ENCODE results near the gene LITAF.

Gene LITAF

GRCh38 chr16:11635679-11636171 is 49.0 kb upstream of the LITAF start (continued):
- no peak for TF ChIP-seq ZNF544 (tag by site-specific recombination; IDR thresholded peaks at IDR 0.05)
- no peak for TF ChIP-seq ZEB2 (tag by site-specific recombination; IDR thresholded peaks at IDR 0.05)
- TF ChIP-seq KLF8 (tag by site-specific recombination; IDR thresholded peaks at IDR 0.05): no peak
- no peak for TF ChIP-seq ZBTB26 (tag by site-specific recombination; optimal IDR thresholded peaks at IDR 0.05)
- TF ChIP-seq HOXA7 (CRISPR knock-in tag; IDR thresholded peaks at IDR 0.05; ENCODE audit: borderline replicate concordance): no peak
- TF ChIP-seq, protein P1, sequence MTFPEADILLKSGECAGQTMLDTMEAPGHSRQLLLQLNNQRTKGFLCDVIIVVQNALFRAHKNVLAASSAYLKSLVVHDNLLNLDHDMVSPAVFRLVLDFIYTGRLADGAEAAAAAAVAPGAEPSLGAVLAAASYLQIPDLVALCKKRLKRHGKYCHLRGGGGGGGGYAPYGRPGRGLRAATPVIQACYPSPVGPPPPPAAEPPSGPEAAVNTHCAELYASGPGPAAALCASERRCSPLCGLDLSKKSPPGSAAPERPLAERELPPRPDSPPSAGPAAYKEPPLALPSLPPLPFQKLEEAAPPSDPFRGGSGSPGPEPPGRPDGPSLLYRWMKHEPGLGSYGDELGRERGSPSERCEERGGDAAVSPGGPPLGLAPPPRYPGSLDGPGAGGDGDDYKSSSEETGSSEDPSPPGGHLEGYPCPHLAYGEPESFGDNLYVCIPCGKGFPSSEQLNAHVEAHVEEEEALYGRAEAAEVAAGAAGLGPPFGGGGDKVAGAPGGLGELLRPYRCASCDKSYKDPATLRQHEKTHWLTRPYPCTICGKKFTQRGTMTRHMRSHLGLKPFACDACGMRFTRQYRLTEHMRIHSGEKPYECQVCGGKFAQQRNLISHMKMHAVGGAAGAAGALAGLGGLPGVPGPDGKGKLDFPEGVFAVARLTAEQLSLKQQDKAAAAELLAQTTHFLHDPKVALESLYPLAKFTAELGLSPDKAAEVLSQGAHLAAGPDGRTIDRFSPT (tag by site-specific recombination; IDR thresholded peaks at IDR 0.05): no peak
- no peak for TF ChIP-seq ZNF146 (tag by site-specific recombination; IDR thresholded peaks at IDR 0.05)
- no peak for TF ChIP-seq ZNF677 (tag by site-specific recombination; IDR thresholded peaks at IDR 0.05)
- TF ChIP-seq ZNF837 (tag by site-specific recombination; IDR thresholded peaks at IDR 0.05): no peak

DNA sequence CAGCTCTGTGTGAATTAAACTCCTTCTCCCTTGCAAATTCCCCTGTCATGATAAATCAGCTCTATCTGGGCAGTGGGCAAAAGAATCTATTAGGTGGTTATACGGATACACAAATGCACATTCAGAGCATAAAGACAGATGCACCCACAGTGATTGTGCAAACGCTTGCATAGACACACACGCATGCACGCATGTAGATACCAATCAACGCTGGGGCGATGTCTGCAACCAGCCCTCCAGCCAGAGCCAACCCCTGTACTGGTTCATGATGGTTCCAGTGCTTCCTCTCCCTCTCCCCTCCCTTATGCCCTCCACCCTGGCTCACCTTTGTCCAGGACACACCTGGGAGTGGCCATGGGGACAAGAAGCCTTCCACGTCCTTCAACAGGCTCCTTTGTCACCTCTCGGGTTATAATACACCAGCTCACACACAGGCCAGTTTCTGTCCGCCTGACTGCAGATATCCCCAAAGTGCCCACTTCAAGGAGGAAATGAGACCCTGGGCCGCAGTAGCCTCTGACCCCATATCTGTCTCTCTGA is 48.5 kb upstream of the LITAF start:
- H3K9me3 ChIP-seq (ENCODE audit: control insufficient read depth, insufficient read depth, low read depth, low read length): no peaks in the 10 kb centered on the region
- POLR2A ChIA-PET: no interaction called here
- no peak for TF ChIP-seq MYNN (tag by site-specific recombination; IDR thresholded peaks at IDR 0.05; ENCODE audit: borderline replicate concordance)
- no peak for TF ChIP-seq ZBTB8A (tag by site-specific recombination; IDR thresholded peaks at IDR 0.05)
- no peak for TF ChIP-seq ZNF2 (tag by site-specific recombination; IDR thresholded peaks at IDR 0.05)
- no peak for TF ChIP-seq IKZF3 (tag by site-specific recombination; IDR thresholded peaks at IDR 0.05)
- no peak for TF ChIP-seq ZNF416 (tag by site-specific recombination; IDR thresholded peaks at IDR 0.05)
- TF ChIP-seq ZNF146 (tag by site-specific recombination; IDR thresholded peaks at IDR 0.05): no peak
- TF ChIP-seq REPIN1 (tag by site-specific recombination; IDR thresholded peaks at IDR 0.05; ENCODE audit: low read depth): no peak
- no peak for TF ChIP-seq ZNF558 (tag by site-specific recombination; IDR thresholded peaks at IDR 0.05)
- no peak for TF ChIP-seq ZNF155 (tag by site-specific recombination; IDR thresholded peaks at IDR 0.05)
- no peak for TF ChIP-seq SCRT2 (tag by site-specific recombination; IDR thresholded peaks at IDR 0.05)
- no peak for TF ChIP-seq ZNF626 (tag by site-specific recombination; IDR thresholded peaks at IDR 0.05)
- TF ChIP-seq ZNF510 (tag by site-specific recombination; IDR thresholded peaks at IDR 0.05; ENCODE audit: insufficient replicate concordance): no peak
- no peak for TF ChIP-seq ZNF518A (tag by site-specific recombination; conservative IDR thresholded peaks at IDR 0.05; ENCODE audit: low read depth)
- TF ChIP-seq ZNF777 (tag by site-specific recombination; IDR thresholded peaks at IDR 0.05; ENCODE audit: borderline replicate concordance): no peak
- TF ChIP-seq GFI1B (tag by site-specific recombination; IDR thresholded peaks at IDR 0.05): no peak
- TF ChIP-seq ZNF121 (tag by site-specific recombination; IDR thresholded peaks at IDR 0.05): no peak
- TF ChIP-seq, protein P2, sequence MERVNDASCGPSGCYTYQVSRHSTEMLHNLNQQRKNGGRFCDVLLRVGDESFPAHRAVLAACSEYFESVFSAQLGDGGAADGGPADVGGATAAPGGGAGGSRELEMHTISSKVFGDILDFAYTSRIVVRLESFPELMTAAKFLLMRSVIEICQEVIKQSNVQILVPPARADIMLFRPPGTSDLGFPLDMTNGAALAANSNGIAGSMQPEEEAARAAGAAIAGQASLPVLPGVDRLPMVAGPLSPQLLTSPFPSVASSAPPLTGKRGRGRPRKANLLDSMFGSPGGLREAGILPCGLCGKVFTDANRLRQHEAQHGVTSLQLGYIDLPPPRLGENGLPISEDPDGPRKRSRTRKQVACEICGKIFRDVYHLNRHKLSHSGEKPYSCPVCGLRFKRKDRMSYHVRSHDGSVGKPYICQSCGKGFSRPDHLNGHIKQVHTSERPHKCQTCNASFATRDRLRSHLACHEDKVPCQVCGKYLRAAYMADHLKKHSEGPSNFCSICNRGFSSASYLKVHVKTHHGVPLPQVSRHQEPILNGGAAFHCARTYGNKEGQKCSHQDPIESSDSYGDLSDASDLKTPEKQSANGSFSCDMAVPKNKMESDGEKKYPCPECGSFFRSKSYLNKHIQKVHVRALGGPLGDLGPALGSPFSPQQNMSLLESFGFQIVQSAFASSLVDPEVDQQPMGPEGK (tag by site-specific recombination; IDR thresholded peaks at IDR 0.05): no peak
- CTCF ChIA-PET: interaction anchor here (0.9 to 1.2 kb wide), 2 partner anchors 230 to 672 kb away, joined by 3 read pairs; no protein-coding TSS in a partner anchor
- no peak overlapping the region for H3K4me3 ChIP-seq (ENCODE audit: low read depth, low read length)
- no peaks in the 10 kb centered on the region for H3K36me3 ChIP-seq (ENCODE audit: control insufficient read depth in 2 of 2, insufficient read depth in 1 of 2, low read length in 2 of 2)
- no peak overlapping the region for H3K27ac ChIP-seq (ENCODE audit: extremely low read depth, low read depth, low read length)
- H3K4me1 ChIP-seq (ENCODE audit: control insufficient read depth, insufficient read depth, low read length): no peaks in the 10 kb centered on the region
